GM18868 (cell line): ENCODE data around the gene CHMP1B.
"Not testable (repeated sequence)": the region's sequence is repeated elsewhere in the genome, so short reads cannot be mapped to it uniquely, and the experiment has no call there.

Experiments used
- ATAC-seq: cut with Tn5 transposase; IDR thresholded peaks from one replicate; pipeline ENCODE4 v1.9.1; 2021; ENCODE audit warnings: mild to moderate bottlenecking, moderate library complexity; ENCODE audit not compliant: unreplicated experiment

CHMP1B gene

DNA sequence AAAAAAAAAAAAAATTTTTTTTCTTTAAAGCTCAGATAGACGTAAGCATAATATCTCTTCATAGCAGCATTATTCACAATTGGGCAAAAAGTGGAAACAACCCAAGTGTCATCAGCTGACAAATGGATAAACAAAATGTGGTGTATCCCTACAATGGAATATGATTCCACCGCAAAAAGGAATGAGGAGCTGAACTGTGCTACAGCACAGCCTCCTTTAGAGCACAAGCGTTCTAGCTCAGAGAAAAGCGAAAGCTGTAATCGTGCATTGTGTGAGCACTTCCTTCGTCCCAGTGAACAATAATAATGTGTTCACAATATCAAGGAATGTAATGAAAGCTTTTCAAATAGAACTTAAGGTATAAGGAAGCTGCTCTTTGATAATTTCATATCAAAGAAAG, 11.7 kb upstream of the CHMP1B start:
- ATAC-seq: no peak

GRCh38 chr18:11840493-11840892, 10.7 kb upstream of the CHMP1B start:
- no peak for ATAC-seq

GRCh38 chr18:11842562-11842961, 8.7 kb upstream of the CHMP1B start:
- ATAC-seq: no peak

- ATAC-seq: no peak
Measured at GRCh38 chr18:11844436-11844835, 6.8 kb upstream of the CHMP1B start.

DNA sequence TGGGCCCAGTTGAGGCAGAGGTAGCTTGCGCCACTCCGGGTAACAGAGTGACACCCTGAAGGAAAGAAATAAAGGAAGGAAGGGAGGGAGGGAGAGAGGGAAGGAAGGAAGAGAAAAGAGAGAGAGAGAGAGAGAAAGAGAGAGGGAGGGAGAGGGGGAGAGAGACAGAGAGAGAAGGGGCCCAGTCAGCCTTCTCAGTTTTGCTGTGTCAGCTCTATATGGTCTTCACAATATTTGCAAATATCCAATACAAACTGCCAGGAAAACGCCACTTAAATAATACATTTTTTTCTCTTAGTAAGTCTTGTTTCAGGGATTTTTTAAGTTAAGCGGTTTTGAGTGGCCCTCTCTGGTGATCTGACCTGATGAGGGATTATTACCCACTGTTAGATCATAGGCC, 5.6 kb upstream of the CHMP1B start:
- no peak for ATAC-seq

DNA sequence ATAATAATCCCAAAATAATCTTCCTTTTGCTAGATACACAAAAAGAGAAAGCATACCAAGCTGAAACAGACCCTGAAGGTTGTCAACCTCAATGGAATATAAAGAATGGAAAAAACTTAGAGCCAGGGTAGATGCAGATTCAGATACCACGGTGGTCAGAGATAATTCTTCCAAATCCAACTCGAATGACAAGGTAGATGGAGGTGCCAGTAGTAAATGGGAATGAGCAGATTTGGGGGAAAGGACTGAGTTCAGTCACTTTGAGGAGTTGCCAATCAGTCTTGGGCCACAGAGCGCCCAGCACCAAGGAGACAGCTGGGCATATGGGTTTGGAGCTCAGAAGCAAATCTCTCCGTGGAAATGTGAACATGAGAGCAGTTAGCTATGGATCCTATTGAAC, 3.4 kb upstream of the CHMP1B start:
- no peak for ATAC-seq

- ATAC-seq: no peak
Measured at GRCh38 chr18:11849279-11849678, 1.9 kb upstream of the CHMP1B start.

GRCh38 chr18:11849841-11850634, 1.2 kb upstream of the CHMP1B start:
- no peak for ATAC-seq

GRCh38 chr18:11850821-11851145, 430 bp upstream of the CHMP1B start:
- peak; percentile 29 for ATAC-seq

DNA sequence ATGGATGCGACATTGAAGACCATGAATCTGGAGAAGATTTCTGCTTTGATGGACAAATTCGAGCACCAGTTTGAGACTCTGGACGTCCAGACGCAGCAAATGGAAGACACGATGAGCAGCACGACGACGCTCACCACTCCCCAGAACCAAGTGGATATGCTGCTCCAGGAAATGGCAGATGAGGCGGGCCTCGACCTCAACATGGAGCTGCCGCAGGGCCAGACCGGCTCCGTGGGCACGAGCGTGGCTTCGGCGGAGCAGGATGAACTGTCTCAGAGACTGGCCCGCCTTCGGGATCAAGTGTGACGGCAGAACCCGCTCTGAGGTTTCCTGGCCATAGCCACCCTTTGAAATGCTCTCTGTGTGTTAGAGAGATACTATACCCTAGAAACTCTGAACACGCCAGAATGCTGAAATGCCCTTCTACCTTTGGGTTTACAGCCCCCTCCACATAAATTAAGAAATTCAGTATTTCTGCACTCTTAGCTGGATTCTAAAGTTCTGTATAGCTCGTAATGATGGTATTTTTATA, 659 bp downstream of the CHMP1B start:
- no peak for ATAC-seq

GRCh38 chr18:11854554-11854953, 3.3 kb downstream of the CHMP1B start:
- not testable (repeated sequence) for ATAC-seq

- no peak for ATAC-seq
Measured at GRCh38 chr18:11857177-11857887, 6.1 kb downstream of the CHMP1B start.

DNA sequence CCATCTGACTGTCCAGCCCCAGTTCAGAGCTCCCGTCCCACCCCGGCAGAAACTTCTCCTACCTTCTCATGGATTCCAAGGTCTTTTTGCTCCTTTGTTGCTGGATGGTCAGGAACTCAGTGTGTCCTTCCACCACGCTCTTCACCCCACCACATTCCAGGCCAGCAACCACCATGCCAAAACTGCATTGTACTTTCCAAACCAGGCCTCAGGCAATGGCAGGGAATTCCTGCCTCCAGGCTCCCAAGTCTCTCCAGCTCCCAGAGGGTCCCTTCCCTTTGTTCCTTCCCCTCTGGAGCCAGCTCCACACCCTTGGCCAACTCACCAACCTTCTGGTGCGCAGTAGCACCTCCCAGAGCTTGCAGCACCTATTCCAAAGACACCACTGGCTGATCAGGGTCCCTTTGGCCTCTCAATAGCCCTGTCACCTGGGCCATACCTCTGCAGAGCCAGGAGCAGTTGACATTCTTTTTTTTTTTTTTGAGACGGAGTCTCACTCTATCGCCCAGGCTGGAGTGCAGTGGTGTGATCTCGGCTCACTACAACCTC, 8.1 kb downstream of the CHMP1B start:
- ATAC-seq: no peak

DNA sequence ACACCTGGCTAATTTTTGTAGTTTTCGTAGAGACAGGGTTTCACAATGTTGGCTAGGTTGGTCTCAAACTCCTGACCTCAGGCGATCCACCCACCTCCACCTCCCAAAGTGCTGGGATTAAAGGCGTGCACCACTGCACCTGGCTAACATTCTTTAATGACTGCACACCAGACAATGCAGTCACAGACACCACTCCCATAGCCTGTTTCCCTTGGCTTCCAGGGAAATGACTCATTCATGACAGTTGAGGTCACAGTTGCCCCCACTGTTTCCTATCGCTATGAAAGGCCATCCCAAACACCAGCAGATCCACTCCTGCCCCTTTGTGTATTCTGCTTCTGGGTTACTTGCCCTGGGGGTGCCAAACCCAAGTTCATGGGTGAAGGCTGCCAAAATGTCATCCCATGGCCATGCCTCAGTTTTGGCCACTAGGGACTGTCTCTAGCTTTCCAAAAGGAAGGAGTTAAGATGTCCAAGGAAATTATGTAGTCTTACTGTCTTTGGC, 8.7 kb downstream of the CHMP1B start:
- ATAC-seq: no peak

- ATAC-seq: no peak
Measured at GRCh38 chr18:11860594-11861450, 9.6 kb downstream of the CHMP1B start.

- ATAC-seq: no peak
Measured at GRCh38 chr18:11861583-11862288, 10.5 kb downstream of the CHMP1B start.

DNA sequence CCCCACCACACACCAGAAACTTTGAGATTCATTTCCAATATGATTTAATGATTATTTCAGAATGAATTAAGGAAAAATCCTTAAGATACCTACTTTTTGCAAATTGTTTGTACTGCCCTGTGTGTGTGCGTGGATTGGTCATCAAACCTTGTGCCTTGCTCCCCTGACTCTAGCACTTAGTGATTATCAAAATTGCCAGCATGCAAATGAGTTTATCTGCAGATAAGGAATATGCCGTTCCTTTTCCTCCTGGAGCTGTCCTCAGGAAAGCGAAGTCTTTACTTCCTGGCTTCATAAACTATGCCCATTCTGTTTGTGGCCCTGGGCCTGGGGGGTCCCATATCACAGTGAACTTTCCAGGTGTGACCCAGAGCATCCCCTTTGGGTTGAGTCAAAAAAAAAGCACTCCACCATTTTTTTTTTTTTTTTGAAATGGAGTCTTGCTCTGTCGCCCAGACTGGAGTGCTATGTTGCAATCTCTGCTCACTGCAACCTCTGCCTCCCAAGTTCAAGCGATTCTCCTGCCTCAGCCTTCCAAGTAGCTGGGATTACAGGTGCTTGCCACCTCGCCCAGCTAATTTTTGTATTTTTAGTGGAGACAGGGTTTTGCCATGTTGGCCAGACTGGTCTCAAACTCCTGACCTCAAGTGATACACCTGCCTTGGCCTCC, 11.4 kb downstream of the CHMP1B start:
- no peak for ATAC-seq

GRCh38 chr18:11864471-11864870, 13.3 kb downstream of the CHMP1B start:
- ATAC-seq: no peak

GRCh38 chr18:11865071-11865470, 13.9 kb downstream of the CHMP1B start:
- no peak for ATAC-seq

GRCh38 chr18:11866329-11866728, 15.1 kb downstream of the CHMP1B start:
- no peak for ATAC-seq
